HepG2 (cell line): ENCODE measurements around the gene ABCB11. TPM values are rescaled to one million over a fixed set of nuclear protein-coding genes. Genes with fewer than 3 reads are reported as not detected.

Experiments
- ATAC-seq: fragments of 200-7000 bp; cut with Tn5 transposase; 3 replicates; pipeline ENCODE4 v1.9.1; 2020; ENCODE audit warnings: mild to moderate bottlenecking, moderate library complexity
- BruUV-seq: library from RNA; stranded (reverse); fragments of 400-500 nt; replicated peaks from 2 replicates; lab custom pipeline; 2021; lab: Mats Ljungman, UMichigan
- CTCF ChIA-PET: fragments of 300-600 bp; formaldehyde crosslinking; extraction: SDS; loops from one replicate; lab custom pipeline; 2021; ENCODE audit warnings: low total read pairs, inconsistent platforms, low intra/inter-chr PET ratio; lab: Yijun Ruan, JAX
- POLR2A ChIA-PET: fragments of 350-600 bp; sonication (Branson Sonifier 250); formaldehyde crosslinking; loops from one replicate; lab custom pipeline; 2020; ENCODE audit warnings: antibody characterized with exemption, inconsistent platforms; lab: Yijun Ruan, JAX
- DNase-seq: peaks from one replicate; pipeline ENCODE4 v3.0.0-alpha.2; 2015; ENCODE audit warnings: low spot score
- FAIRE-seq: peaks from 3 replicates; lab custom pipeline; 2011; peaks lifted over from hg19 to GRCh38; lab: Jason Lieb, UNC
- H2AFZ ChIP-seq: one replicate; pipeline ENCODE4 v1.6.1; 2011; ENCODE audit warnings: low read length, inconsistent platforms
- H3K27ac ChIP-seq: fragments of 300-600 bp; 3 replicates; pipeline ENCODE4 v1.8.0; 2011; ENCODE audit warnings: mixed run types, mild to moderate bottlenecking, mixed read lengths, low read length, inconsistent platforms; ENCODE audit not compliant: insufficient read depth; ENCODE audit errors: extremely low read length
- H3K27me3 ChIP-seq, 2 experiments: fragments of 200-600 bp in 1 of 2; 2 replicates in 1 of 2; 3 replicates in 1 of 2; pipeline versions ENCODE4 v1.6.0 to v1.8.0; 2011; ENCODE audit warnings: low read length in 2 of 2, mild to moderate bottlenecking in 2 of 2, moderate library complexity in 2 of 2, inconsistent platforms in 1 of 2; ENCODE audit not compliant: insufficient read depth in 2 of 2, control insufficient read depth in 1 of 2
- H3K36me3 ChIP-seq, 2 experiments: fragments of 200-600 bp in 1 of 2; replicated peaks in 1 of 2; 2 replicates in 1 of 2; 3 replicates in 1 of 2; pipeline versions ENCODE4 v1.5.1 to v1.8.0; 2011; ENCODE audit warnings: low read length in 2 of 2, inconsistent platforms in 1 of 2; ENCODE audit not compliant: insufficient read depth in 2 of 2, control insufficient read depth in 1 of 2
- H3K4me1 ChIP-seq: 2 replicates; pipeline ENCODE4 v1.5.1; 2012; ENCODE audit warnings: low read length, inconsistent platforms; ENCODE audit not compliant: insufficient read depth
- H3K4me2 ChIP-seq: 2 replicates; pipeline ENCODE4 v1.6.0; 2011; ENCODE audit warnings: low read depth, low read length, inconsistent platforms
- H3K4me3 ChIP-seq, 3 experiments: fragments of 200-600 bp in 1 of 3; sonication (generic), shearing (Covaris generic) in 1 of 3; replicated peaks in 1 of 3; 2 replicates each; pipeline ENCODE4 v1.5.1; 2011 to 2016; ENCODE audit warnings: low read length in 3 of 3, inconsistent platforms in 2 of 3, low read depth in 2 of 3, mild to moderate bottlenecking in 2 of 3, control low read depth in 1 of 3, mixed read lengths in 1 of 3; ENCODE audit not compliant: insufficient read depth in 1 of 3
- H3K79me2 ChIP-seq: one replicate; pipeline ENCODE4 v1.6.1; 2011; ENCODE audit warnings: low read length, inconsistent platforms; ENCODE audit not compliant: insufficient read depth
- H3K9ac ChIP-seq: 2 replicates; pipeline ENCODE4 v1.6.0; 2011; ENCODE audit warnings: mild to moderate bottlenecking, low read depth, low read length, inconsistent platforms; ENCODE audit not compliant: insufficient read depth
- H3K9me3 ChIP-seq: 2 replicates; pipeline ENCODE4 v1.5.1; 2012; ENCODE audit warnings: mild to moderate bottlenecking, low read length
- H4K20me1 ChIP-seq: 2 replicates; pipeline ENCODE4 v1.6.0; 2011; ENCODE audit warnings: inconsistent platforms, mild to moderate bottlenecking, low read length, moderate library complexity; ENCODE audit not compliant: insufficient read depth
- CENPT ChIP-seq: sonication (generic); formaldehyde crosslinking; IDR thresholded peaks from 2 replicates; pipeline ENCODE4 v1.8.0; 2022; ENCODE audit warnings: low read depth, mild to moderate bottlenecking, moderate library complexity, missing genetic modification reagents
- EEA1 ChIP-seq: sonication (generic); formaldehyde crosslinking; IDR thresholded peaks from 2 replicates; pipeline ENCODE4 v1.5.1; 2020; ENCODE audit warnings: mild to moderate bottlenecking, missing genetic modification reagents, borderline replicate concordance
- ETS1 ChIP-seq: sonication (generic); formaldehyde crosslinking; IDR thresholded peaks from 2 replicates; pipeline ENCODE4 v1.4.0; 2020; ENCODE audit warnings: missing genetic modification reagents
- FOXA3 ChIP-seq: IDR thresholded peaks from 2 replicates; pipeline ENCODE4 v1.6.1; 2016; ENCODE audit warnings: missing genetic modification reagents, missing compliant biosample characterization
- FOXO1 ChIP-seq: sonication (generic); formaldehyde crosslinking; IDR thresholded peaks from 2 replicates; pipeline ENCODE4 v1.4.0; 2020; ENCODE audit warnings: missing genetic modification reagents
- KLF6 ChIP-seq: IDR thresholded peaks from 2 replicates; pipeline ENCODE4 v1.8.0; 2016; ENCODE audit warnings: missing biosample characterization, missing genetic modification reagents
- MYNN ChIP-seq: sonication (generic); formaldehyde crosslinking; IDR thresholded peaks from 2 replicates; pipeline ENCODE4 v1.4.0; 2020; ENCODE audit warnings: mild to moderate bottlenecking, low read depth, missing genetic modification reagents
- SAP130 ChIP-seq: IDR thresholded peaks from 2 replicates; pipeline ENCODE4 v1.6.1; 2016; ENCODE audit warnings: low read depth
- U2AF1 ChIP-seq: fragments of 200-400 bp; formaldehyde crosslinking; optimal IDR thresholded peaks from 2 replicates; pipeline ENCODE3; 2017; ENCODE audit warnings: mild to moderate bottlenecking, low read depth, low read length
- ZMYM2 ChIP-seq: sonication (generic); formaldehyde crosslinking; IDR thresholded peaks from 2 replicates; pipeline ENCODE4 v1.8.0; 2022; ENCODE audit warnings: mild to moderate bottlenecking, missing genetic modification reagents
- ZNF17 ChIP-seq: sonication (generic); formaldehyde crosslinking; IDR thresholded peaks from 2 replicates; pipeline ENCODE4 v1.5.0; 2020; ENCODE audit warnings: mild to moderate bottlenecking, missing genetic modification reagents
- ZNF556 ChIP-seq: sonication (generic); formaldehyde crosslinking; IDR thresholded peaks from 2 replicates; pipeline ENCODE4 v1.4.0; 2020; ENCODE audit warnings: mild to moderate bottlenecking, missing genetic modification reagents, borderline replicate concordance
- WGBS: methylation state at CpG from one replicate; pipeline ENCODE4 v1.1.6; 2017; ENCODE audit warnings: low lambda C conversion rate; 5-methylcytosine and 5-hydroxymethylcytosine counted together
- in situ Hi-C: cut with HindIII; loops from 2 replicates; pipeline ENCODE4 v1.10.0; 2017; ENCODE audit warnings: low pct_unique_long_range_greater_than_20kb; ENCODE audit not compliant: extremely low pct_ligation_motif_present
- intact Hi-C: fragments of 100-400 bp; cut with micrococcal nuclease; formaldehyde crosslinking; loops from one replicate; pipeline ENCODE4 v1.10.0; 2022; ENCODE audit not compliant: unreplicated experiment
- polyA plus RNA-seq, 8 experiments: library from polyadenylated mRNA; depleted of rRNA in 3 of 8; stranded (reverse) in 7 of 8; unstranded in 1 of 8; fragments of >200 nt; fragmentation: Illumina TruSeq in 4 of 8; extraction: Trizol in 4 of 8; gene quantifications; 2 replicates each; pipeline versions ENCODE4 v1.2.1 to v1.2.3, GENCODE V29; 2011 to 2016; ENCODE audit warnings: low read depth in 4 of 8, missing spikeins in 1 of 8, mixed read lengths in 1 of 8; ENCODE audit not compliant: insufficient read depth in 1 of 8
- total RNA-seq, 5 experiments: library from RNA; depleted of rRNA; stranded (reverse); fragments of >200 nt; fragmentation: Illumina TruSeq; extraction: Trizol; gene quantifications; 2 replicates each; pipeline ENCODE4 v1.2.3, GENCODE V29; 2016; ENCODE audit warnings: low read depth in 1 of 5
- TF ChIP-seq, protein P1 (sequence below): sonication (generic); formaldehyde crosslinking; IDR thresholded peaks from 2 replicates; pipeline ENCODE4 v1.5.1; 2020; ENCODE audit warnings: mild to moderate bottlenecking, missing genetic modification reagents, borderline replicate concordance

The ABCB11 gene
- total and polyA plus RNA-seq, 2 of the 13 experiments (the other 11 are each of a cell fraction or from before 2014, with no cell fraction given) = not detected

DNA sequence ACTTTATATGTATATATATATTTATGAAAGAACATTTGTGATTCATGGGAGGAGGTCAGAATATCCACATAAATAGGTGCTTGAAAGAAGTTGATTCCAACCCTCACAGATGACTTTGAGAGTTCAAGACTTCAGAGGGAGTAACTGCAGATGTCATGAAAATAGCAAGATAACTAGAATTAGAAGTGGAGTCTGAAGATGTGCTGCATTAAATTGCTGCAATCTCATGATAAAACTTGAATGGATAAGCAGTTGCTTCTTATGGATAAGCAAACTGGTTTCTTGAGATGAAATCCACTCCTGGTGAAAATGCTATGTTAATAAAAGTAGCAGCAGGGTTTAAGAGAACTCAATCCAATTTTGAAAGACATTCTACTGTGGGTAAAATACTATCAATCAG lies 89.8 kb downstream of the ABCB11 start (continued):
- TF ChIP-seq EEA1 (CRISPR knock-in tag) (no peak), FOXO1 (CRISPR knock-in tag) (no peak)
- TF ChIP-seq, all 625 proteins: peak for 0

GRCh38 chr2:168939918-168940317 lies 91.2 kb downstream of the ABCB11 start:
- TF ChIP-seq ZNF556 (CRISPR knock-in tag) (no peak), FOXA3 (no peak), KLF6 (no peak), ETS1 (CRISPR knock-in tag) (no peak), ZNF17 (CRISPR knock-in tag) (no peak), CENPT (CRISPR knock-in tag) (no peak), U2AF1 (no peak), SAP130 (no peak), MYNN (CRISPR knock-in tag) (no peak), ZMYM2 (CRISPR knock-in tag) (no peak)
- TF ChIP-seq, protein P1, sequence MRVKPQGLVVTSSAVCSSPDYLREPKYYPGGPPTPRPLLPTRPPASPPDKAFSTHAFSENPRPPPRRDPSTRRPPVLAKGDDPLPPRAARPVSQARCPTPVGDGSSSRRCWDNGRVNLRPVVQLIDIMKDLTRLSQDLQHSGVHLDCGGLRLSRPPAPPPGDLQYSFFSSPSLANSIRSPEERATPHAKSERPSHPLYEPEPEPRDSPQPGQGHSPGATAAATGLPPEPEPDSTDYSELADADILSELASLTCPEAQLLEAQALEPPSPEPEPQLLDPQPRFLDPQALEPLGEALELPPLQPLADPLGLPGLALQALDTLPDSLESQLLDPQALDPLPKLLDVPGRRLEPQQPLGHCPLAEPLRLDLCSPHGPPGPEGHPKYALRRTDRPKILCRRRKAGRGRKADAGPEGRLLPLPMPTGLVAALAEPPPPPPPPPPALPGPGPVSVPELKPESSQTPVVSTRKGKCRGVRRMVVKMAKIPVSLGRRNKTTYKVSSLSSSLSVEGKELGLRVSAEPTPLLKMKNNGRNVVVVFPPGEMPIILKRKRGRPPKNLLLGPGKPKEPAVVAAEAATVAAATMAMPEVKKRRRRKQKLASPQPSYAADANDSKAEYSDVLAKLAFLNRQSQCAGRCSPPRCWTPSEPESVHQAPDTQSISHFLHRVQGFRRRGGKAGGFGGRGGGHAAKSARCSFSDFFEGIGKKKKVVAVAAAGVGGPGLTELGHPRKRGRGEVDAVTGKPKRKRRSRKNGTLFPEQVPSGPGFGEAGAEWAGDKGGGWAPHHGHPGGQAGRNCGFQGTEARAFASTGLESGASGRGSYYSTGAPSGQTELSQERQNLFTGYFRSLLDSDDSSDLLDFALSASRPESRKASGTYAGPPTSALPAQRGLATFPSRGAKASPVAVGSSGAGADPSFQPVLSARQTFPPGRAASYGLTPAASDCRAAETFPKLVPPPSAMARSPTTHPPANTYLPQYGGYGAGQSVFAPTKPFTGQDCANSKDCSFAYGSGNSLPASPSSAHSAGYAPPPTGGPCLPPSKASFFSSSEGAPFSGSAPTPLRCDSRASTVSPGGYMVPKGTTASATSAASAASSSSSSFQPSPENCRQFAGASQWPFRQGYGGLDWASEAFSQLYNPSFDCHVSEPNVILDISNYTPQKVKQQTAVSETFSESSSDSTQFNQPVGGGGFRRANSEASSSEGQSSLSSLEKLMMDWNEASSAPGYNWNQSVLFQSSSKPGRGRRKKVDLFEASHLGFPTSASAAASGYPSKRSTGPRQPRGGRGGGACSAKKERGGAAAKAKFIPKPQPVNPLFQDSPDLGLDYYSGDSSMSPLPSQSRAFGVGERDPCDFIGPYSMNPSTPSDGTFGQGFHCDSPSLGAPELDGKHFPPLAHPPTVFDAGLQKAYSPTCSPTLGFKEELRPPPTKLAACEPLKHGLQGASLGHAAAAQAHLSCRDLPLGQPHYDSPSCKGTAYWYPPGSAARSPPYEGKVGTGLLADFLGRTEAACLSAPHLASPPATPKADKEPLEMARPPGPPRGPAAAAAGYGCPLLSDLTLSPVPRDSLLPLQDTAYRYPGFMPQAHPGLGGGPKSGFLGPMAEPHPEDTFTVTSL = no peak
- ATAC-seq (no peak), DNase-seq (no peak), FAIRE-seq (no peak)
- in situ Hi-C loops = no loop called here
- no TSS peak for BruUV-seq
- H4K20me1 ChIP-seq = no peaks in the 10 kb centered on the region
- ChIA-PET CTCF (no interaction called here), POLR2A (no interaction called here)
- intact Hi-C loops = no loop called here
- H3K9me3 ChIP-seq = no peaks in the 10 kb centered on the region
- WGBS = 27% methylated on average over 4 of the region's 4 CpGs
- H3K27ac ChIP-seq = no peak overlapping the region
- no peak overlapping the region for H3K4me3 ChIP-seq
- no peaks in the 10 kb centered on the region for H3K79me2 ChIP-seq
- no peaks in the 10 kb centered on the region for H3K36me3 ChIP-seq
- no peak overlapping the region for H3K4me2 ChIP-seq
- peaks cover 0 to 13% of the 10 kb centered on the region in 2 experiments; a peak in 2 of 5 replicates for H3K27me3 ChIP-seq
- no peaks in the 10 kb centered on the region for H3K4me1 ChIP-seq
- no peak overlapping the region for H2AFZ ChIP-seq
- H3K9ac ChIP-seq = no peak overlapping the region
